ENCODE results near the gene TALDO1.
"Not testable (repeated sequence)": the region's sequence is repeated elsewhere in the genome, so short reads cannot be mapped to it uniquely, and the experiment has no call there.

TALDO1 gene

DNA sequence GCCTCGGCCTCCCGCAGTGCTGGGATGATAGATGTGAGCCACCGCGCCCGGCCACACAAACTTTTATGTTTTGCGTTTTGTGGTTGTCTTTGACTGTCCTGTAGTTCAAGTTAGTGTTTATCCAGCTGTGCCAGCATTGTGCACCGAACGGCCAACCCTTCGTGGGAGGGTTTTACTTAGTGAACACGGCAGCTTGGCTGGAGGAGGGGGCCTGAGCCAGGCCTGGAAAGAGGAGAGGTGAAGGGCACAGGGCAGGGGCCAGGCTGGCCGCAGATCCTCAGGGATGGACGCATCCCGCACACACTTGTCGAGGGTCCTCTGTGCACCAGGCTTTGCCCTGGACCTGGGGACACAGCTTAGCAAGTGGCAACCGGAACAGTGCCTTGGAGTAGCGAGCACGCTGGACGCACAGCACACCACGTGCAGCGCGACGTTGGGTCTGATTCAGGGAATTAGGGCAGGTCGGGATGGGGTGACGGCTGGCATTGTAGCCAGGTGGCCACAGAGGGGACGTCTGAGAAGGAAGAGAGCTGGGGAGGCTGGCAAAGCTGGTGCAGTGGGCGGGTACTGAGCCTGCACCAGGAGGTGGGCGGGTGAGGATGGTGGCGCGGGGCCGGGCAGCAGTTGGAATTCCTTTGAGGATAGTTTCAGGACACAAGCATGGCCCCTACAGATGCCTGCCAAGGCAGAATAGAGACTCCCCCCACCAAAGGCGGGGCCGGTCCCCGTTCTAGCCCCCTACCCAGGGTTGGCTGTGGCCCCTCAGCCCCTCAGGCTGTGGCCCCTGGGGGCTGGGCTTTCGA is 27.8 kb upstream of the TALDO1 start:
- DNase-seq: no peak

DNA sequence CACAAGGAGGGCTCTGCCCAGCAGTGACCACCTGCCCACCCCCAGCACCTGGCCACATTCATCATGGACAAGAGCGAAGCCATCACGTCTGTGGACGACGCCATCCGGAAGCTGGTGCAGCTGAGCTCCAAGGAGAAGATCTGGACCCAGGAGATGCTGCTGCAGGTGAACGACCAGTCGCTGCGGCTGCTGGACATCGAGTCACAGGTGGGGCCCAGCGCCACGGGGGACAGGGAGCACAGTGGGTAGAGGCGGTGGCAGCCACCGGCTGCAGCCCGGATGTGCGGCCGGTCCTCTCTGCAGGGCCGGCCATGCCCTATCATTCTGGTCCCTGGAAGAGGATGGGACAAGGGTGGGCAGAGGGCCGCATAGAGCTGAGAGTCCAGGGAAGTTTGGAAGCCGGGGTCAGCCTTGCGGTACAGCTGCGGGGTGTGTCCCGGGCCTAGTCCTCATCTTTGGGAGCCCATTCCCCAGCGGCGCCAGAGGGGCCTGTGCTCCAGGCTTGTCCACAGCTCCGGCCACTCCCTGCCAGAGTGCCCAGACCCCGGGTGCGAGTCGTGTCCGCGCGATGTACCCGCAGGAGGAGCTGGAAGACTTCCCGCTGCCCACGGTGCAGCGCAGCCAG is 27.1 kb upstream of the TALDO1 start:
- no peak for DNase-seq

DNA sequence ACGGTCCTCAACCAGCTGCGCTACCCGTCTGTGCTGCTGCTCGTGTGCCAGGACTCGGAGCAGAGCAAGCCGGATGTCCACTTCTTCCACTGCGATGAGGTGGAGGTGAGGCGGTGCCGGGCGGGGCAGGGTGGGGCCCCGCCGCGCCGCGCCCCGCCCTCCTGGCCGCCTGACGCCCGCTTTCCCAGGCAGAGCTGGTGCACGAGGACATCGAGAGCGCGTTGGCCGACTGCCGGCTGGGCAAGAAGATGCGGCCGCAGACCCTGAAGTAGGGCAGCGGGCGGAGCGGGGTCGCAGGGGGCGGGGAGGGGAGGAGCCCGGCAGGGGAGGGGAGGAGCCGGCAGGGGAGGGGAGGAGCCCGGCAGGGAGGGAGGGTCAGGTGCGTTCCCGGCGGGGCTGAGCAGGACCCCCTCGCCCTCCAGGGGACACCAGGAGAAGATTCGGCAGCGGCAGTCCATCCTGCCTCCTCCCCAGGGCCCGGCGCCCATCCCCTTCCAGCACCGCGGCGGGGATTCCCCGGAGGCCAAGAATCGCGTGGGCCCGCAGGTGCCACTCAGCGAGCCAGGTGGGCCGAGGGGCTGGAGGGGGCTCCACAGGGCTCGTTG is 26.5 kb upstream of the TALDO1 start:
- no peak for DNase-seq

GRCh38 chr11:721247-721740 is 26.0 kb upstream of the TALDO1 start:
- DNase-seq: no peak

DNA sequence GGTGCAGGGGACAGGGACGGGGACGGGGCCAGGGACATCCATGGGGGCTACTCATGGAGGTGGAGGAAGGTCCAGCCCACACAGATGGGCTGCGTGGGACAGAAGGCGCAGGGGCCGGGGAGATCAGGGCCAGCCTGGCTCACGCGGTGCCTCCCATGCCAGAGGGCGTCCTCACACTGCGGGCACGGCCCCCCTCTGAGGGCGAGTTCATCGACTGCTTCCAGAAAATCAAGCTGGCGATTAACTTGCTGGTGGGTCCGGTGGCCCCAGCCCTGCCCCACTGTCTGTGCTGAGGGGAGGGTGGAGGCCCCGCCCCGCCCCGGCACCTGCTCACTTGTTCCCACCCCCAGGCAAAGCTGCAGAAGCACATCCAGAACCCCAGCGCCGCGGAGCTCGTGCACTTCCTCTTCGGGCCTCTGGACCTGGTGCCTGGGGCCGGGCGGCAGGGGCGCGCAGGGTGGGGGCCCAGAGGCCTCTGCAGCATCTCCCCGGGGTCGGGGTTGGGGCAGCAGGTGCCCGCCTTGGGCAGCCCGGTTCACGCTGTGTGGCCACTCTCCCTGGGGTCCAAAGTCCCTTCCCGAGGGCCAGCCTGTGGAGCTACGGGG is 25.4 kb upstream of the TALDO1 start:
- peak in 1 of 2 donors; percentile 44 for DNase-seq

- no peak for DNase-seq
Measured at GRCh38 chr11:722346-722811, 24.9 kb upstream of the TALDO1 start.

DNA sequence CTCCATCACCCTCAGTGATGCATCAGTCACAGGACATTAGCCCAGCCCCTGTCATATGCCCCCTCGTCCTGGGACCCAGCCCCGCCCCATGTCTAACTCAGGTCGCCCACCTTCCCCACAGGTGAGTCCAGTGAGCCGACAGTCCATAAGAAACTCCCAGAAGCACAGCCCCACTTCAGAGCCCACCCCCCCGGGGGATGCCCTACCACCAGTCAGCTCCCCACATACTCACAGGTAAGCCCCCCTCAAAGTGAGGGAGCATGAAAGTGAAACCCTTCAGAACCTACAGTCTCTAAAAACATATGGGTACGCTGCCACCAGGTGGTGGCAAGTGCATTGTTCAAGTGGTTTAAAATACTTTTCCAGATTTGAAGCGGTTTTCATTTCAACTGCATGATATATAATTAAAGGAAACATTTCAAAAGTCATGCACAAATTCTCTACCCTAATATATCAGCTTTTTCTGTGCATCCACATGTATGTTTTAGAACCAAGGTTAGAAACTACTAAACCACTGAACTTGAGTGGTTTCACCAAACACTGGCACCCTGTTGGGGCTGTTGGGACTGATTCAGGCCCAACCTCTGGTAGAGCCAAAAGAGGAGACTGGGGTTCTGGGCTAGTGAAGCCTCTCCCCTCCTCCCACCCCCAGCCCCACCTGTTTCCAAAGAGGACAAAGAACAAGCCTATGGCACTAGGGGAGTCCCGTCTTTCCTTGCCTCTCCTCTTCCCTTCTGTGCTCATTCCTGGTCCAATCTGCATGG is 24.0 kb upstream of the TALDO1 start:
- DNase-seq: peak; percentile 40 to 69

DNA sequence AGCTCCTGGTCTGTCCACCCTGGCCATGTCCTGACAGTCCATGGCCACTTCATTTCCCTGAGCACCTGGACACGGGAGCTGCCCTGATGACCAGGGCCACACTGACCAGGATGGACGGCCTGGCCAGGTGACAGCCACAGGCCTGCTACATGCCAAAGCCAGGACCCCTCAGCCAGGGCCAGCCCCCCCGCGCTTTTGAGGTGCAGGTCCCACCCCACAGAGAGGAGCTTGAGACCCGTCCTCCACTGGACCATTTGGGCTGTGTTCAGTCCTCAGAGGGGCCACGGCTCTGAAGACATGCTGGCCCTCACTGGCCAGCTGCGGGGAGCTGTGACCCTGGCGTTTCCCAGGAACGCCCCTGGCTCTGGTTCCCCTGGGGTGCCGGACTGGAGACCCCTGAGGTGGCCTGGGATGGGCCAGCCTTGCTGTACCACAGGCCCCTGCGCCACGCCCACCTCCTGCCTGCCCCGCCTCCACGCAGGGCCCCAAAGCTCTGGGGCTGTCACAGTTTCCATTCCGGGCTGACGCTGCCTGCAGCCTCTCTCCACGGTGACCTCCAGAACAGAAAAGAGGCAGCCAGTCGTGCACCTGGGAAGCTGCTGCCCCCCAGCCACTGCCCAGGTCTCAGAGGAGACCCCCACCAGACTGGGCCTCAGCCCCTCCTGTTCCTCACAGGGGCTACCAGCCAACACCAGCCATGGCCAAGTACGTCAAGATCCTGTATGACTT is 23.1 kb upstream of the TALDO1 start:
- no peak for DNase-seq

- no peak for DNase-seq
Measured at GRCh38 chr11:724778-725386, 22.4 kb upstream of the TALDO1 start.

- DNase-seq: no peak
Measured at GRCh38 chr11:725624-726202, 21.6 kb upstream of the TALDO1 start.

DNA sequence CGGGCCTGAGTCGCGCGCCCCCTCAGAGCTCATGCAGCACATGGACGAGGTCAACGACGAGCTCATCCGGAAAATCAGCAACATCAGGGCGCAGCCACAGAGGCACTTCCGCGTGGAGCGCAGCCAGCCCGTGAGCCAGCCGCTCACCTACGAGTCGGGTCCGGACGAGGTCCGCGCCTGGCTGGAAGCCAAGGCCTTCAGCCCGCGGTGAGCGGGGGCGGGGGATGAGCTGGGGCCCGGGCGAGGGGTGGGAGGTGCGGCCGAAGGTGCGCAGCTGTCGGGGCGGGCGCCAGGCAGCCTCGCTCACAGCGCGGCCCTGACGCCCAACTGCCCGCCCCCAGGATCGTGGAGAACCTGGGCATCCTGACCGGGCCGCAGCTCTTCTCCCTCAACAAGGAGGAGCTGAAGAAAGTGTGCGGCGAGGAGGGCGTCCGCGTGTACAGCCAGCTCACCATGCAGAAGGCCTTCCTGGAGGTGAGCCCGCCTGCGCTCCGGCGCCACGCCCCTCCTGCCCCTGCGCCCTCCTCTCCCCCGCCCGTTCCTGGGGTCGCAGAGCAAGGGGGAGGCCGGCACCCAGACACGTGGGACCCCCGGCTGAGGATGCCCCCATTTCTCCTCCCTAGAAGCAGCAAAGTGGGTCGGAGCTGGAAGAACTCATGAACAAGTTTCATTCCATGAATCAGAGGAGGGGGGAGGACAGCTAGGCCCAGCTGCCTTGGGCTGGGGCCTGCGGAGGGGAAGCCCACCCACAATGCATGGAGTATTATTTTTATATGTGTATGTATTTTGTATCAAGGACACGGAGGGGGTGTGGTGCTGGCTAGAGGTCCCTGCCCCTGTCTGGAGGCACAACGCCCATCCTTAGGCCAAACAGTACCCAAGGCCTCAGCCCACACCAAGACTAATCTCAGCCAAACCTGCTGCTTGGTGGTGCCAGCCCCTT is 20.7 kb upstream of the TALDO1 start:
- DNase-seq: peak in 1 of 2 donors; percentile 33

- no peak for DNase-seq
Measured at GRCh38 chr11:727281-727701, 20.0 kb upstream of the TALDO1 start.

- DNase-seq: peak; percentile 50 to 68
Measured at GRCh38 chr11:727859-728748, 19.2 kb upstream of the TALDO1 start.

- no peak for DNase-seq
Measured at GRCh38 chr11:728901-729491, 18.3 kb upstream of the TALDO1 start.

GRCh38 chr11:729492-730074 is 17.7 kb upstream of the TALDO1 start:
- no peak for DNase-seq

GRCh38 chr11:733072-733471 is 14.2 kb upstream of the TALDO1 start:
- DNase-seq: no peak

DNA sequence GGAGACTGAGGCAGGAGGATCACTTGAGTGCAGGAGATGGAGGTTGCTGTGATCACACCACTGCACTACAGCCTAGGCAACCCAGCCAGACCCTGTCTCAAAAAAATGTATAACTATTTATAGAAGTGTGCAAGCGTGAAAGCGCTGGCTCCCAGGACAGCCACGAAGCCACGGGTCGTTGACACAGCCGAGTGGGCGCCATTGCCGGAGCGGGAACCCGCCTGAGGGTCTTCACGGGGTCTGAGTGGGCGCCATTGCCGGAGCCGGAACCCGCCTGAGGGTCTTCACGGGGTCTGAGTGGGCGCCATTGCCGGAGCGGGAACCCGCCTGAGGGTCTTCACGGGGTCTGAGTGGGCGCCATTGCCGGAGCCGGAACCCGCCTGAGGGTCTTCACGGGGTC is 12.7 kb upstream of the TALDO1 start:
- not testable (repeated sequence) for DNase-seq

DNA sequence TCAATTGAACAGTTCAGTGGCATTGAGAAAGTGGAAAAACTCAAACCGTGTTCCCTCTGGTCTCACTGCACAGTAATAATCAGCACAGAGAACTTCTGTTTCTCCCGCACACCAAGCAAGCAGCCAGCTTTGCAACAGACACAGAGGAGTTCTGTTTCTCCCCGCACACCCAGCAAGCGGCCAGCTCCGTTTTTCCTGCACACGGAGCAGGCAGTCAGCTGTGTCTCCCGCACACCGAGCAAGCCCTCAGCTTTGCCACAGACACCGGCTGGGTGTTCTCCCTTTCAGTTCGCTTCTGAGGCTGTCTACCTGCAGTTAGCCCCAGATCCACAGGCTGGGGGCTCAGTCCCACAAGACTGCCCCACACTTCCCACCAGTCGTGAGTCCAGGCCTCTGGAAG is 9.9 kb upstream of the TALDO1 start:
- no peak for DNase-seq

Measured in inflammatory macrophage treated with lipopolysaccharide for 1 hour (primary cell).